ENCODE measurements around the gene GPRIN1. TPM values are rescaled to one million over a fixed set of nuclear protein-coding genes. Genes with fewer than 3 reads are reported as not detected.

The GPRIN1 gene
- polyA plus RNA-seq, 3 donors = 1.7 to 1.8 (median 1.7) TPM

DNA sequence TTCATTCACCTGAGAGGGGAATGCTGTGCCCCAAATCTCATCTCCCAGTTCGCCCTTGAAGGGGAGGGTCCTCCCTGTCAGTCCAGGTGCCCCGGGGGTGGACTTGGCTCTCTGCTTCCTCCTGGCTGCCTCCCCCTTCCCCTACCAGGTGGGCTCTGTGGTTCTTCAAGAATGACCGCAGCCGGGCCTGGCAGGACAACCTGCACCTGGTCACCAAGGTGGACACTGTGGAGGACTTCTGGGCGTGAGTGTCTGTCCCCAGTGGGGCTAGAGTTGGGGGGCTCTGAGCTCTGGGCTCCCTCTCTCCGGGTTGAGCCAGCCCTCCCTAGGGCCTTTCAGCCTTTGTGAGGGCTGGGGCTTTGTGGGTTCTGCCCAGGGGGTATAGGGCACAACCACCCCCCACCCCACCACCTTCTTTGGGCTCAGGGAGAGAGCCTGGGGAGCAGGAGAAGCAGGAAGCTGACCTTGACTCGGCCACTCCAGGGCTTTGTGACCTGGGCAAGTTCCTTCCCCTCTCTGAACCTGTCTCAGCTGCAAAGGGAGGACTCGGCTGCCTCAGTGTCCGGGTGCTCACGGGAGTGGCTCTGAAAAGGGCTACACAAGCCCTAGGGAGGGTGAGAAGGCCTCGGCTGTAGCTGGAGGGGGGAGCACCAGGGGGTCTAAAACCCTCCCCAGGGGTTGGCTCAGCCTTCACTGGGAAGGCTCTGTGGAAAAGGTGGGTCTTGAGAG lies 33.7 kb upstream of the GPRIN1 start:
- no peak for DNase-seq (ENCODE audit: low read depth in 3 of 3, low spot score in 2 of 3)

DNA sequence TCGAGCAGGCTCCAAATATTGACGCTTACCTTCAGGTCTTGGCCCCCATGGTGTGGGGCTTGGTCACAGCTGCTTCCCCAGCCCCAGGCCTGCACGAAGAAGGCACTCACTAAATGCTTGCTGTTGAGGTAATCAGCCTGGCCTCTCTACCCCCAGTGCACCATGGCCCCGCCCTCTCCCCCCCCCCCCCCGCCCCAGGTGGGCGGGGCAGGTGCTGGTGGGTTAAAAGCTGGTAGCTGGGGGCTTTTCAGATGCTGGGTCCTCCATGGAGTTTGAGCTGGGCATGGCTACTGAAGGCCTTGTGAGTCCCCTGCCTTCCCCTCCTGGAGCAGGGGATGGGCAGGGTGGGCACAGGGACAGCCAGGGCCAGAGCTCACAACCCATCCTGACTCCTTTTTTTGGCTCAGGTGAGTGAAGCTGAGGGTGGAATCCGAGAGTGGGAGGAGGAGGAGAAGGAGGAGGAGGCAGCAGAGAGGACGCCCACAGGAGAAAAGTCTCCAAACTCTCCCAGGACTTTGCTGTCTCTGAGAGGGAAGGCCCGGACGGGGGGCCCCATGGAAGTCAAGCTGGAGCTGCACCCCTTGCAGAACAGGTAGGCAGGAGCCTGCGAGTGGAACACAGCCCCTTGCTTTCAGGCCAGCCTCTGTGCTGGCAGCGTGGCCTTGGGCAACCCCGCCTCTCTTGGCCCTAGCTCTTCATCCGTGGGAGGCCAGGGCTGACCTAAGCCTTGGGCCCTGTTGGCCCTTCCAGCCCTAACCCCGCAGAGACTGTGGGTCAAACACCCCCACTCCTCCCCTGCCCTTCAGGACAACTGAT lies 32.9 kb upstream of the GPRIN1 start:
- DNase-seq (ENCODE audit: low read depth in 3 of 3, low spot score in 2 of 3) = no peak

DNA sequence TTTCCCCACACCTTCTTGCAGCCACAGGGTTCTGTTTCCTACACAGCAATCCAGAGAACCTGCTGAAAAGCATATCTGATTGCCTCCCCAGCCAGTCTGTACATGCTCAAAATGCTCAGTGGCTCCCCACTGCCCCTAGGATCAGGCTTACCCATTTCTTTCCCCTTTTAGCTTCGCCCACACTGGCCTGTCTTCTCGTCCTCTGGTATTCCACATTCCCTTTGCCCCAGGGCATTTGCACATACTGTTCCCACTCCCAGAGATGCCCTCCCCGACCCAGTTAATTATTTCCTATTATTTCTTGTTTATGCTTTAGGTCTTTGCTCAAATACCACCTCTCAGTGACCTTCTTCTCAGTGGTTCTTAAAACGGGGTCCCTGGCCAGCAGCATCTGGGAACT lies 30.7 kb upstream of the GPRIN1 start:
- no peak for DNase-seq (ENCODE audit: low read depth in 3 of 3, low spot score in 2 of 3)

DNA sequence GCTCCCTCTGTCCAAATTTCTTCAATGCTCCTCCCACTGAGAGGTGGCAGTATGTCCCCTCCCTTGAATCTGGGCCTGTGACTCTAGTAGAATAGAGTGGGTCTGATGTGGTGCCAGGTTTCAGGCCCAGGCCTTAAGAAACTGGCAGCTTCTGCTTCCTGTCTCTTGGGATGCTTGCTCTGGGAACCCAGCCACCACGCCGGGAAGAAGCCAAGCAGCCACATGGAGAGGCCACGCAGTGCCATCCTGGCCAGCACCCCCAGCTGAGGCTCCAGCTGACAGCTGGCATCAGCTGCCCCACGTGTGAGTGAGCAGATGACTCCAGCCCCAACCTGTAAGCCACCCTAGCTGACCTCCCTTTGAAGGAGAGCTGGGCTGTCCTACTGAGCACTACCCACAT lies 30.0 kb upstream of the GPRIN1 start:
- DNase-seq (ENCODE audit: low read depth in 3 of 3, low spot score in 2 of 3) = no peak

DNA sequence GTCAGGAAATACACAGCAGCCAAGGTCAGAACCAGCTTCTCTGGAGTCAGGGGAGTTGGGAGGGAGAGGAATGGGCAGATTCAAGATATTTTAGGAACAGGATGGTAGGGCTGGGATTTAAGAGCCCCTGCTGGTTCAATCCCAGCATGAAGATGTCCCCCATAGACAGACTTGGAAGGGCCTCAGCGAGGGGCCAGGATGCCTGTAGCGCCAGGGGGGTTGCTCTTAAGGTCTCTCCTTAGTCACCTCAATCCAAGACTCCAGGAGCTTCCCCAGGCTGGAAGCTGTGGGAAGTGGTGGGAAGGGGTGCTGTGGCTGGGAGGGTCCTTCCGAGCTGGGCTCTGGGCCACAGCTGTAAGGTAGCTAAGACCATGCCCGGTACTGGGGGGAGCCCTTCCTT lies 29.3 kb upstream of the GPRIN1 start:
- no peak for DNase-seq (ENCODE audit: low read depth in 3 of 3, low spot score in 2 of 3)

DNA sequence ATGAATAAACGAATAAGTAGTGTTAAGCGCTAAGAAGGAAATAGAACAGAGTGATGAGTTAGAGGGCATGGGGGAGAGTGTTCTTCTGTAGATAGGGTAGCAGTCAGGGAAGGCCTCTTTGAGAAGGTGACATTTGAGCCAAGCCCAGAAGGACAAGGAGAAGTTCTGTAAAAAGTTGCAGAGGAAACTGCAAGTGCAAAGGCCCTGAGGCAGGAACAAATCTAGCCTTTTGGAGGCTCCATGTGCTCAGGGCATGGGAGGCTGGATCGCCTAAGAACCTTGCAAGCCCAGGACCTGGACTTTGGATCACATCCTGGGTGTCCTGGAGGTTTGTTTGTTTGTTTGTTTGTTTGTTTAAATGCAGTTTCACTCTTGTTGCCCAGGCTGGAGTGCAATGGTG lies 28.5 kb upstream of the GPRIN1 start:
- DNase-seq (ENCODE audit: low read depth in 3 of 3, low spot score in 2 of 3) = no peak

DNA sequence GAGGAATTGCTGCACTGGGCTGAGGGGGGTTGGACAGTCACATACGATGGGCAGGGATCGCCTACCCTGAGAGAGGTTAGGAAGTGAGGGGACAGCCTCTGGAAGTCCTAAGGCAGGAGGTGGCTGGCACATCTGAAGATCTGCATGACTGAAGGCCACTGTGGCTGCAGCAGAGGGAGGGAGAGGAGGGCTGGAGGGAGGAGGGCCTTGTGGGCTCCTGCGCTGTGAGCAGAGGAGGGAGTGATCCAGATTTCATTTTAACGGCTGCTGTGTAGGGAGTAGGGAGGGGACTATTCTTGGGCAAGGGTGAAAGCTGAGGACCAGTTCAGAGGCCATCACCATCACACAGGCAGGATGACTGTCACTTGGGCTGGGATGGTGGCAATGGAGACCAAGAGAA lies 27.6 kb upstream of the GPRIN1 start:
- no peak for DNase-seq (ENCODE audit: low read depth in 3 of 3, low spot score in 2 of 3)

DNA sequence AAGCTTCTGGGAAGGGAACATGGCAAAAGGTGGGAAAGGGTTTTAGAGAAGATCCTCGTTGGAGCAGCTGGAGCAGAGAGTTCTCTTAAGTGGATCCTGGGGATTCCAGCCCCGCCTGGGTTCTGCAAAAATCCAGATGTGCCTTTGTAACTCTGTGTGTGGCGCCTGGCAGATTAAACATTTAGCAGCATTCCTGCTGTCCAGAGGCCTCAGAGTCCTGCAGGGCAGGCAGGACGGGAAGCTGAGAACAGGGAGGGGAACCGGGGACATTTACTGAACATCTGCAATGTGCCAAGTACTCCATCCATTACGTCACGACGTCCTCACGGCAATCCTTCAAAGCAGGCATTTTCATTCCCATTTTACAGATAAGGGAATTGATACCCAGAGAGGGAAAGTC lies 26.5 kb upstream of the GPRIN1 start:
- DNase-seq (ENCODE audit: low read depth in 3 of 3, low spot score in 2 of 3) = no peak

DNA sequence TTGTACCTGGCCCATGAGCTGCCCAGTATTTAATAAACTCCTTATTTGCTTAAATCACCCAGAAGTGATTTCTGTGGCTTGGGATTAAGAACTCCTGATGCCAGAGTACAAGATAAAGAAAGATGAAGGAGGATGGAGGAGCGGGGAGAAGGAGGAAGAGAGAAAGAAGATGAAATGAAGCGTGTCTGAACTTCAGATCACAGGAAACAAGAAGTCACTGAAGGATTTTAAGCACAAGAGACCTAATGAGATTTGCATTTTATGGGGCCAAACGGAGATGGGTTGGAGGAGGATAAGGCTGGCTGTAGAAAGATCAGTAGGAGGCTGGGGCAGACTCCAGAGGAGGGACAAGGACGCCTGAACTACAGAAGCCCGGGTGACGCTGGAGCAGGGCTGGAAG lies 23.6 kb upstream of the GPRIN1 start:
- no peak for DNase-seq (ENCODE audit: low read depth in 3 of 3, low spot score in 2 of 3)

DNA sequence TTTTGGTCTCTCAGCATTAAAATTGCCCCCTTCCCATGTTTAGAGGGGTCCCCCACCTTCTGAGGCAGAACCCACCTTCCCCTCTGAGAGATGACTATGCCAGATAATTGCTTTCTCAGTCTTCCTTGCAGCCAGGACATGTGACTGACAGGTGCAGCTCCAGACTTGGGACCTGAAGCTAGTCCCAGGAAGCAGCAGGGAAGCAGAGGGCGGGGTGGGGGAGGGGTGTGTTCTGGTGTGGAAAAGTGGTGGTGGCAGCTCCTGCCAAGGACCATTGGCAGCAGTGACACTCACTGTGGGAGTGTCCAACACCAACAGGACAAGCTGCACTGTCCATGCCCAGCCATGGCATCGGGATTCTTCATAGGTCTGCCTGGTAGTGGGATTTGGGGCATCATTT lies 22.8 kb upstream of the GPRIN1 start:
- DNase-seq (ENCODE audit: low read depth in 3 of 3, low spot score in 2 of 3) = no peak

DNA sequence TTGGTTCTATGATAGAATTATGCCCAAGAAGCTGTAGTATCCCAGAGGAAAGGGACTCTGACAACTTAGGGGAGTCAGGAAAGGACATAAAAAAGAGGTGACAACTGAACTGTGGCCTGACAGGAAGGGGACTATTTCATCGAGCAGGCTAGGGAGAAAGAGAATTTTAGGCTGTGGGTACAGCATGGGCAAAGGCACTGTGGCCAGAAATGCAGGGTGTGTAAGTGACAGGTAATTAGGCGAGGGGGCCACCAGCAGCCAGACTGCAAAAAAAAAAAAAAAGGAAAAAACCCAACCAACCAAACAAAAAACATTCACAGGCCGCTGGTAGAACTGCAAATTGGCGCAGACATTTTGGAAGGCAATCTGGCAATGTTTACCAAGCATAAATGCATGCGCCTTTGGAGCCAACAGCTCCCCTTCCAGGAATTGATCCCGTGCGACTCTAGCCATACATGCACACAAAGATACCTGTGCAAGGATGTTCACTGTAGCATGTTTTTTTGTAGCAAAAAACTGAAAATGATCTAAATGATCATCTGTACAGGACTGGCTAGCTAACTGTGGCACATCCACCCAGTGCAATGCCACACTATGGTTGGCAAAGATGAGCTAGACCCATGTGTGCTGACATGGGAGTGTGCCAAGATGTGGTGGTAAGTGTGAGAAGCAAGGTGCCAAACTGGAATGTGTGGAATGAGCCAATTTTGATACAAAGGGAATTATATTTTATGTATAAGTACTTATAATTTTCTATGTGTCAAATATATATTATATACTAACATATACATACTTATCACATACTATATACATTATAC lies 21.6 kb upstream of the GPRIN1 start:
- no peak for DNase-seq (ENCODE audit: low read depth in 3 of 3, low spot score in 2 of 3)

DNA sequence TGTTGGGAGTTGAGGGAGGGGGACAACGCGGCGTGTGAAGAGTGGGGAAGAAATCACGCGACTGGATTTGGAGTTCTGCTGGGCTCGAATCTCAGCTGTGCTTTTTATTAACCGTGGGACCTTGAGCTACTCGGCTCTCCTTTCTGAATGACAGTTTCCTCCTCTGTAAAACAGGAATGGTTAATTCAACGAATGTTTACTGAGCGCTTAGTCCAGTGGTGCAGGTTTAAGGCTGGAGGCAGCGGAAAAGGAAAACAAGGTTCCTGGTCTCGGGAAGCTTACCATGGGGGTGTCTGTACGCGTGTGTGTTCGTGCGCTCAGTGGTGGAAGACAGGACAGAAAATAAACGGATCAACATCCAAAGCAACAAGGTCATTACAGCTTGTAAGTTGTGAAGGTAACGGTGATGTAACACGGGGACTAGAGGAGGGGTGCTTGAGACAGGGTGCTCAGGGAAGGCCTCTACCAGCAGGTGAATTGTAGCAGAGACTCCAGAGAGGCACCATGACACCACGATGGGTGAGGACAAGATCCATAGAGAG lies 20.8 kb upstream of the GPRIN1 start:
- DNase-seq (ENCODE audit: low read depth in 3 of 3, low spot score in 2 of 3) = no peak

DNA sequence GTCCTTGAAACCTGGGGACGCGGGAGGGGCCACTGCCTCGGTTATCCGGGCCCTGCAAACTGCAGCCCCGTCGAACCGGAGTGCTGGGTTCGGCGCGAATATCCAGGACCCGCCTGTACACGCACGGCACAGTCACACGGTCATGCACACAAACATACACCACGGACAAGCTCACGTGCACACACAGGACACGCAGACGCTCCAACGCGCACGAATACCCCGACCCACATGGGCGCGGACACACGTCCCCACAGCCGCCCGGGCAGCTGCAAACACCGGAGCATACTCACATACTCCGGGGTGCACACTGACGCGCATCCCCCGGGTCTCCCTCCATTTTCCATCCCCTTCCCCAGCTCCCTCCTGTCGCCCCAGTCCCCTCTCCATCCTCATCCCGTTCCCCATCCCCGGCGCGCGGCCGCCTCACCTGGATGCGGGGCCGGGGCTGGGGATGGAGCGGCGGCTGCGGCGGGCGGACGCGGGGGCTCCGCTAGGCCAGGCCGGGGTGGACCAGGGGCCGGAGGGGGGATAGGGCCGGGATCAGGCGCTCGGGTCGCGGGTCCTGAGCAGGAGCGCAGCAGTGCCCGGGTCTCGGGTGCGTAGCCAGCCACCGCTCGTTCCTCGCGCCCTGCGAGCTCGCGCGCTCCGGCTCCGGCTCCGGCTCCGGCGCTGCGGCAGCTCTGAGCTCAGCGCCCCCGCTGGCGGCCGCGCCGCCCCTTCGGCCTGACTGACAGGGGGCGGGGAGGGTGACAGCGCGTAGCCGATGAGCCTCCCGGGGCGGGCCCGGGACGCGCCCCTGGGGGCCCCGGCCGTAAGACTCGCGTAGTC lies 20.1 kb upstream of the GPRIN1 start, which contains the start of the genes EIF4E1B and SNCB:
Gene EIF4E1B, plus strand, starts transcription at position 823 of the 828 bp plus-strand sequence. CDS start 12,113 bp downstream, outside the sequence.
Gene SNCB, minus strand, starts transcription at position 682 of the 828 bp plus-strand sequence. CDS start 880 bp downstream, outside the sequence.
- DNase-seq (ENCODE audit: low read depth in 3 of 3, low spot score in 2 of 3) = peak in 1 of 3 donors; percentile 33

DNA sequence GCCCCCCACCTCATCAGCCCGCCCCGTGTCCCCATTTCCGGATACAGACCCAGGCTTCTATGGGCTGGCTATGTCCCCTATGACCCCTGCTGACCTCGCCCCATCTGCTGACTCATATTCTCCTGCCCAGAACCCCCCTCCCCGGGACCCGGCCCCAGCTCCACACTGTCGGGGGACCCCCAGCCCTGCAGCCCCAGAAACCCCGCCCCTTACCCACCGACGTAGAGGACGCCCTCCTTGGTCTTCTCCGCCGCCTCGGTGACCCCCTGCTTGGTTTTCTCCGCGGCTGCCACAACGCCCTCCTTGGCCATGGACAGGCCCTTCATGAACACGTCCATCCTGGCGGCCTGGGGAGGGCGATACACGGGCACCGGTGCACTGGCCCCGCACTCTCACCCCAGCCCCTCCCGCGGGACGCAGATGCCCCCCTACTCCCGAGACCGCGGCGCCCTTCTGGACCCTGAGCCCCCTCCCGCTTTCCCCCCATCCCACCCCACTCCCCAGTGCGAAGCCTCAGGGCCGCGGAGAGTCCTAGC lies 19.4 kb upstream of the GPRIN1 start:
- no peak for DNase-seq (ENCODE audit: low read depth in 3 of 3, low spot score in 2 of 3)

DNA sequence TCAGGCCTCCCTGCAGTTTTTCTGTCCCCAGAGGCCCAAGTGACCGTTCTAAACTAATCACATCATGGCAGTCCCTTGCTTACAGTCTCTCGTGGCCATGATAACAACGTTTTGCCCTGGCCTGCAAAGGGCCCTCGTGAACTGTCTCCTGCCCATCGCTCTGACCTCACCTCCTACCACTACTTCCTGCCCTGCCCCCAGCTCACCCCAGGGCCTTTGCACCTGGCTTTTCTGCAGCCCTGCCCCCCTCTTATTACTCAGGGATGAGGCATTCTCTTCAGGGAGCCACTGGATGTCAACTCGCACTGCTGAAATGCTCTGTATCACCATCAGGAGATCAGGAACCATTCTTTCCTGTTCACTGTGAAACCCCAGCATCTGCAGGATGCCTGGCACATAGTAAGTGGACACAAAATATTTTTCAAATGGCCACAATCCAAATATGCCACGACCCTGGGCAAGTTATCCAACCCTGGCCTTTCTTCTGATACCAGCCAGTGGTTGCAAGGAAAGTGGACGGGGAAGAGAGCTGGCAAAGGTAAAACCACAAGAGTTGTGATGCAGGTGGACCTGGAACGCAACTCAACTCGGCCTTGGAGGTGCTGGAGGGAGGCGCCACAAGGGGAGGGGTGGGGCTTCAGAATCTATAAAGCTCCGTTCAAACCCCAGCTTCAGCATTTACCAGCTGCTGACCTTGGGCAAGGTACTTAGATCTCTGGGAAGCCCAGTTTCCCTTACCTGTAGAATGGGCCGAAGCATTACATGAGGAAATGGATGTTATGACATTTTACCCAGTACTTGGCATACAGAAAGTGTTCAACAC lies 18.7 kb upstream of the GPRIN1 start:
- no peak for DNase-seq (ENCODE audit: low read depth in 3 of 3, low spot score in 2 of 3)

DNA sequence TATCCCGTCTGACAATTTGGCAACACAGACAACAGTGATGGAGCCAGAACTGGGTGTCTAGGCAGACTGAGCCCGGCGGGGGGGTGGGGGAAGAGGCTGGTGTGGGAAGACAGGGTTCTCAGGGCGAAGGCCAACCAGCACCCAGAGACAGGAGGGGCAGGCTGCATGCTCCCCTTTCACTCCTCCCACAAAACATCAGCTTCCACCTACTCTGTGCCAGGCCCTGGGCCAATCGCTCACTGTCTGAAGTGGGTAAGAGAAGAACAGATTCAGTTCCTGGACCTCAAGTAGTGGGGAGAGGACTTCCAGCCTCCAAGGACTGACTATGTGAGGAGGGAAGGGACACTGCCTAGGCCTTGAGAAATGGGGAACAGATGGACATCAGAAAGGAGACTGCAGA lies 17.6 kb upstream of the GPRIN1 start:
- DNase-seq (ENCODE audit: low read depth in 3 of 3, low spot score in 2 of 3) = no peak

DNA sequence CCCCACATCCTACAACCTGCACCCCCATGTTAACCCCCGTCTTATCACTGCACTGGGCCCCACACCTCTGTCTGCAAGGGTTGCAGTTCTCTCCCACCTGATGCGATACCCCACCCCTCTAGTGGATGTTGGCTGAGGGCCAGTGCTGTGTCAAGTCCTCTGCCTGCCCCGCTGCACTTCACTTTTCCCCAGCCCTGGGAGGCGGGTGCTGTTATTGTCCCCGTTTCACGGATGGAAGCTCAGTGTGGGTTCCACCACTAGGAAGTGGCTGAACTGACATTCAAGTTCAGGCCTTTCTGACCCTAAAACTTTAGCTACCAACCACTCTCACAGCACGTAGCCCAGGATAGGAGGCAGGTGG lies 16.9 kb upstream of the GPRIN1 start:
- DNase-seq (ENCODE audit: low read depth in 3 of 3, low spot score in 2 of 3) = no peak

DNA sequence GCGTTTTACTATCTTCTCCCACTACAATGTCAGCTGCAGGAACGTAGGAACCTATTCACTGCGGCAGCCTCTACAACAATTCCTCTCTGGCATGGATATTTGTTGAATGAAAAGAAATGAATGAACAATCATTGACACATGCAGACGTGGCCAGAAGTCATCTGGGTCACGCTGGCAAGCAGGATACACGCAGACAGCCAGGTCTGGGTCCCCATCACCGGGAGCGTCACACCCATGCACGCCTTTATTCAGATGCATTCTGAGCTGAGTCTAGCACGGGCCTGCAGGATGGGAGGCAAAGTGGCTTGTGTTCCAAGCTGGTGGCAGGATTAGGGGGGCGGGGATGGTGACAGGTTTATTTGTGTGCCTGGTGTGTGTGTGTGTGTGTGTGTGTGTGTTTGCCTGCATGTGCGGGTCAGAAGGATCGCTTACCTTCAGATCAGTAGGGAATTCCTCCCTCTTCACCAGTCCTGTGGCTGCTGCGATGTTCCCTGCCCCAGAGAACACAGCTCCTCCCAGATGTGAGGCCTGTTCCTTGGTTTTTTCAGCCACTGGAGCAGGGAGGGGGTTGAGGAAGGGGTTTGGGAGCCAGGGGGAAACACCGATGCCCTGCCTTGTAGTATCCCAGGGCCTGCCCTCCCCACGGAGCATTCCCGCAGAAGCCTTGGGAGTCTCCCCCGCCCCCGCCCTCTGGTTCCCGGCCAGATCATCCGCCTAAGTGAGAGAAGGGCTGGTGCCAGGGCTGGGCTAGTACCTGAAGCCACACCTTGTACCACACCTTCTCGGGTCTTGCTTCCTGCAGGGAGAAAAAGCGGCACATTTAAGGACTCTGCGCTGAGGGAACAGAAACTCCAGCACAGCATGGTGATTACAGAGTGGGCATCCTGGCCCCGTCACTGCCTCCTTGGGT lies 16.3 kb upstream of the GPRIN1 start:
- no peak for DNase-seq (ENCODE audit: low read depth in 3 of 3, low spot score in 2 of 3)

Data from right renal cortex interstitium (tissue), 3 donors.